Ammon's horn (tissue), 1 donor: Measurements from ENCODE around the gene ATP5ME.
"Not testable (repeated sequence)": the region's sequence is repeated elsewhere in the genome, so short reads cannot be mapped to it uniquely, and the experiment has no call there.

Experiments used
- DNase-seq: peaks from one replicate; pipeline ENCODE4 v3.0.0-alpha.2; 2016; ENCODE audit warnings: low spot score

ATP5ME gene

GRCh38 chr4:683982-684622 lies 10.0 kb upstream of the ATP5ME start:
- peak; percentile 85 for DNase-seq

- no peak for DNase-seq
These were observed 9.3 kb upstream of the ATP5ME start for GRCh38 chr4:683247-683897.

- no peak for DNase-seq
These were observed 8.6 kb upstream of the ATP5ME start for GRCh38 chr4:682490-683172.

GRCh38 chr4:681736-682451 lies 7.8 kb upstream of the ATP5ME start:
- no peak for DNase-seq

- DNase-seq: no peak
These were observed 7.0 kb upstream of the ATP5ME start for GRCh38 chr4:680928-681645.

GRCh38 chr4:680551-680927 lies 6.5 kb upstream of the ATP5ME start:
- DNase-seq: no peak

- DNase-seq: no peak
These were observed 6.0 kb upstream of the ATP5ME start for GRCh38 chr4:680091-680490.

GRCh38 chr4:679629-680028 lies 5.6 kb upstream of the ATP5ME start:
- DNase-seq: no peak

GRCh38 chr4:679104-679481 lies 5.0 kb upstream of the ATP5ME start:
- no peak for DNase-seq

GRCh38 chr4:678331-679103 lies 4.4 kb upstream of the ATP5ME start:
- DNase-seq: no peak

GRCh38 chr4:677431-678293 lies 3.6 kb upstream of the ATP5ME start:
- DNase-seq: peak; percentile 65

- no peak for DNase-seq
These were observed 2.8 kb upstream of the ATP5ME start for GRCh38 chr4:676871-677235.

- DNase-seq: no peak
These were observed 2.1 kb upstream of the ATP5ME start for GRCh38 chr4:675980-676870.

- DNase-seq: no peak
These were observed 1.2 kb upstream of the ATP5ME start for GRCh38 chr4:675036-675882.

GRCh38 chr4:673349-674091 lies 556 bp downstream of the ATP5ME start:
- no peak for DNase-seq

- no peak for DNase-seq
These were observed 2.3 kb downstream of the ATP5ME start for GRCh38 chr4:671769-672168.

GRCh38 chr4:669806-670559 lies 4.1 kb downstream of the ATP5ME start:
- not testable (repeated sequence) for DNase-seq
